ENCODE data around the gene FSIP1.

Gene FSIP1

DNA sequence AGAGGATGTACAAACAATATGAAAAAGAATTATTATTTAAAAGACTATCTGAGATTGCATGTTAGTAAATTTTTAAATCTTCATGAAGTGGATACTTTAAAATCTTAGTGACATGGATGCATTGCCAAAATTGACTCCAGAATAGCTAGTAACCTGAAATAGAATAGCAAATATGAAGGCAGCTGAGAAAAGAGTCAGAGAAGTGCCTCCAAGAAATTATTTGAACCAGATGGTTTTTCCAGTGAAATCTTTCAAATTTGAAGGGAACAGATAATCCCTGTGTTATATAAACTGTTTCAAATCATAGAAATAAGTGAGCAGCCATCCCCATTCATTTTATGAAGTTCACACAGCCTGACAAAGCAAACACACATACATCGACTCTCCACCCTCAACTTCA, 29.6 kb downstream of the FSIP1 start:
- DNase-seq: no peak

GRCh38 chr15:39752246-39752645, 30.4 kb downstream of the FSIP1 start:
- no peak for DNase-seq

DNA sequence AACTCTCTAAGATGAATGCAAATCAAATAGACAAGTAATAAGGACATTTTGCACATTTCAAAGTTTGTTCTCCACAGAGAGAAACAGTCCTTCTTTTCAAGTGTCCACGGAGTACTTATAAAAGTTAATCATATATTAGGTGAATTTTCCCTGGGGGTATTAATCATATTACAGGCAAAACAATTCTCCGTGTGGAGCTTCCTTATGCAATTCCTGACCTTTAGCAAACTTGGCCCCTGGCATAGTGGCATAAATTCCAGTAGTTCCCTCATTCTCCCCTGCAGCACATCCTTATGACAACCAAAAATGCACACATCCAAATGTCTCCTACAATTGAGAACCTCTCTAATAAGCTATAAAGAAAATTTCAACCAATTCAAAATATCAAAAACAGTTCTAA, 34.4 kb downstream of the FSIP1 start:
- DNase-seq: no peak

GRCh38 chr15:39747326-39747725, 35.3 kb downstream of the FSIP1 start:
- peak; percentile 32 for DNase-seq

- DNase-seq: no peak
These were observed 35.8 kb downstream of the FSIP1 start for GRCh38 chr15:39746714-39747276.

DNA sequence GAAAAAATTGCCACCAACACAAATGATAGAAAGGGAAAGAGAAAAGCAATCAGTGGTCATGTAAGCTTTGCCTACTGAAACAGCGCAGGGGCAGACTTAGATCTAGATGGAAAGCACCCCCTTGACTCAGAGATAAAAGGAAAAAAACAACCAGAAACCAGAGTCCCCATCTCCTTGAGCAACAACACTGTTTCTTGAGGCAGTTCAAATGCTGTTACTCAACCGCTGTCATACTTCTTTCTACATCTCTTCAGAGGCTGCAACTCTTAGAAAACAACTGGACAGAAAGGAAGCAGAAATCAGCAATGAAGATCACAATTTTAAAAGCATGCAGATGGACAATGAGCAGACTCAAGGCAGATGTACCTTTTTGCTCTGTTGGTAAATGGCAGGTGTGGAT, 36.5 kb downstream of the FSIP1 start:
- peak; percentile 22 for DNase-seq

- no peak for DNase-seq
These were observed 37.2 kb downstream of the FSIP1 start for GRCh38 chr15:39745415-39745814.

DNA sequence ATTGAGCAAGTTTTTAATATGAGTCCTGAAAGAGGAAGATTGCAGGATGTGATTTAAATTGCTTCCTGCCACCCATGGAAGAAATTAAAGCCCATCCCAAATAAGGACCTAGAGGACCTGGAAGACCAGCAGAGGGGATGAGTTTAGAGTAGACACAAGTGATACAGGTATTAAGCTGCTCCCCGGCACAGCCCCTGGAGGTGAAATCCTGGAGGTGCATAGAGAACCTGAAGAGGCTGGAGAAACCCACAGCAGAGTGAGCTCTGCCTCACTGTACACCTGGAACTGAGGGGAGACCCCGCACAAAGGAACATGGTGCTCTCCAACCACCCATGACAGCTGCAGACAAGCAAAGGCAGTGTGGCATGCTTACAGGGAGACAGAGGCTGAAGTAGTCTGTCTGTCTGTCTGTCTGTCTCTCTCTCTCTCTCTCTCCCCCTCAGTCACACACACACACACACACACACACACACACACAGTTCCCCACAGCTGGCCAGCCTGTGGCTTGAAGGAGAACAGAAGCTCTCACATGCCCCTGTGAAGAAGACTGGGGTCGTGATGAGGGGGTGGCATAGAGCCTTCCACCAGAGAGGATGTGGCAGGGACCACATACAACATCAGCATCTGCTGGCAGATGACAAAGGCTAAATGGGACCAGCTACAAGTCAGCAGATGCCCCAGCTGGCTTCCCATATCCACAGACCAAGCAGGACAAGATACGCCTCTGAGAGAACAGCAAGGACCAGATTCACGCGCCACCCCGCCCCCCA, 38.1 kb downstream of the FSIP1 start:
- DNase-seq: no peak

GRCh38 chr15:39743611-39744010, 39.0 kb downstream of the FSIP1 start:
- DNase-seq: no peak

- DNase-seq: no peak
These were observed 41.4 kb downstream of the FSIP1 start for GRCh38 chr15:39741258-39741657.

DNA sequence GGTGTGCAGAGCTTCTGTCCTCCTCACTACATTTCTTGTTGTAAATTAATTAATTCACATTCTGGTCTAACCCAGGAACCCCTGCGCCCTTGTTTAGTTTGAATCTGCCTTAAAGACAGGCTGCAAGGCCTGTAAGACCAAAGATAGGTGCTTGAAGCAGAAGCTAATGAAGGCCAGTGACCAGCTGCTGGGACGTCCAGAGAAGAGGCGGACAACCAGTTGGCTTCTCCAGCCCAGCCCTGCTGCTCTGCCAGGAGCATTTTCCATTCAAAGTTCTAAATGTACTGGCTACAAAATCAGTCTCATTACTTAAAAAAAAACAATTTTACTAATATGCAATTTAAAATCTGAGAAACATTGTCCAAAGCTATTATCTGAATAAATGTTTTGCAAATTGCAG, 43.6 kb downstream of the FSIP1 start:
- DNase-seq: no peak

- DNase-seq: no peak
These were observed 45.5 kb downstream of the FSIP1 start for GRCh38 chr15:39737196-39737550.

DNA sequence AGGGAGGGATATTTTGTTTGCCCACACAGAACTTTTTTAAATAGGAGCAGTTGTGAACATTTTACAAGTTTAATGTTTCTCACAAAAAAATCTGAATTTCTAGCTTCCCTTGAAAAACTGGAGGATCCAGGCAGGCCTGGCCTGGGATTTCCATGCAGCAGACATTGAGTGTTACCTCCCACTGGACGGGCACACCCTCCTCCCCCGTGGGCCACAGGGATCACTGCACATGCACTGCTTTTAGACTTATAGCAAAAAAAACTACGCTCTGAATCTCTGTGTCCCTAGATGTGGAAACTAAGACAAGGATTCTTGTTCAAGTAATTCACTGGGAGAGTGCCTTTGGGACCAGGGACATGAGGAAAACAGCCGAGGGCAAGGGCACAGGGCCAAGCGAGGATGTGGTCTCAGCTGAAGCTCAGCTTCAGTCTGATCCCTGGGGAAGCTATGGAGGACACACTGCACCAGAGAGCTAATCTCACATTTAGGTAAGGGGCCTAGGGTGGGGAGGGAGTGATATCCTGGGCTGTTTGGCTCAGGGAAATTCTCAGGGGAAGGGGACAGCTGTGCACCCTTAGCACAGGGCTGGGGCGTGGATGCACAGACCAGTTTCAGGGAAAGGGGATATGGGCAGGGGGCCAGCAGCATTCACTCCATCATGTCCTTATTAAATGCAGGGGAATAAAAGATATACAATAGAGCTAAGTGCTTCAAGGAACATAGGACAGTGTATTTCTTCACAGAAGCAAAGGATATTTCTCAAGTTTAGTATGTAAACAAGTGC, 46.0 kb downstream of the FSIP1 start:
- no peak for DNase-seq

- DNase-seq: no peak
These were observed 47.4 kb downstream of the FSIP1 start for GRCh38 chr15:39735120-39735717.

- DNase-seq: no peak
These were observed 51.4 kb downstream of the FSIP1 start for GRCh38 chr15:39731266-39731665.

GRCh38 chr15:39730552-39730951, 52.1 kb downstream of the FSIP1 start:
- no peak for DNase-seq

- no peak for DNase-seq
These were observed 53.1 kb downstream of the FSIP1 start for GRCh38 chr15:39729500-39729899.

- DNase-seq: no peak
These were observed 53.8 kb downstream of the FSIP1 start for GRCh38 chr15:39728845-39729244.

GRCh38 chr15:39721893-39722292, 60.7 kb downstream of the FSIP1 start:
- no peak for DNase-seq

DNA sequence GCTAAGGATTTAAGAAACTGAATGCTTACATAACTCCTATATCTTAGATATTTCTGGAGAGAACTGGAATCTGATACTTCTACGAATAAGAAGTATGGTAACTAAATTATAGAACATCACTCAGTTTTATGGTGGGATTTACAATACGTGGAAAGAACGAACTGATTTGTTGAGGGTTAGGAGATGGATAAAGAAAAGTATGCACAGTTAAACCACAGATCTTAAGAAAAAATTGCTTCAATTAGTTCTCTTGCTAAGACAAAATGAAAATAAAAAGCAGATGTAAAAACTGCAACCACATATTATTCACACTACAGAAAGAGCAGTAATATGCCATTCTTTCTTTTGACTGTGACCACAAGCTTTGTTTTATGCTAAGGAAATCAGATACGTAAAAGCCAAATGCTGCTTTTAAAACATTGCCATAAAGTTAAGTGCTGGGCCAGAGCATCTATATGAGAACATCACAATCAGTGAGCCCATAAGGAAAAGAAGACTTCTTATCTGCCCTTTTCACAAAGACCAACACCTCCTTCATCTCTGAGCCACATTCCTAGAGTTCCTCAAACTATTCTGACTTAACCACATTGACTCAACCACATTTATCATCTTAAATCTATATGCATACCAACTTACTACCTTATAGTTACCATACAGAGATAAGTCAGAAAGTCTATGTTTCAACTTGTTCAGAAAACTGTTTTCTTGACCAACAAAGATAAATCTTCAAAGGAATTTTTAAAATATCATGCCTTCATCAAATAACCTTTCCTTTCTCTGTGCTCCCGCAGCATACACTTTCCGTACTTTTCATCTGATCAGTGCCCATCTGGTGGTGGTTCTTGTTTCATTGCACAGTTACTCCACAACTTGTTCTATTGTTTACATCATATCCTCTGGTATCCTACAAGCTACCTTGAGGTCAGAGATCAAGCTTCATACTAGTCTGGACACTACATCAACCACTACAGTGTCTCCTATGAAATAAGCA, 61.7 kb downstream of the FSIP1 start:
- DNase-seq: peak; percentile 81

DNA sequence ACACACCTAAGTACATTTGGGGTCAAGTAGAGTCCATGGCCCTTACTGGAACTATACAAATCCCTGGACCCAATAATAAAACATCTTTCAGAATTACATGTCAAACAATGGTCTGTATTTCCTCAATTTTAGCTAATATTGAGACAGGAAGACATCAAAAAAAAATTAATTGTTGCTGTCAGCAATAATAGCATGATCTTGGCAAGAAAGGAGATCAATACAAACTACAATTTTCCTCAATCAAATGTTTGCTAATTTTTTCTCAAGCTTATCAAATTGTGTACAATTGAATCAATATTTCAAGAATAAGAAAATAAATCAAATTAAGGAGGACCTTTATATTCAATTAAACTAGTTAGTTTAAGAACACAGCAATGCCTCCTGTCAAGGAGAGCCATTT, 62.6 kb downstream of the FSIP1 start:
- no peak for DNase-seq

DNA sequence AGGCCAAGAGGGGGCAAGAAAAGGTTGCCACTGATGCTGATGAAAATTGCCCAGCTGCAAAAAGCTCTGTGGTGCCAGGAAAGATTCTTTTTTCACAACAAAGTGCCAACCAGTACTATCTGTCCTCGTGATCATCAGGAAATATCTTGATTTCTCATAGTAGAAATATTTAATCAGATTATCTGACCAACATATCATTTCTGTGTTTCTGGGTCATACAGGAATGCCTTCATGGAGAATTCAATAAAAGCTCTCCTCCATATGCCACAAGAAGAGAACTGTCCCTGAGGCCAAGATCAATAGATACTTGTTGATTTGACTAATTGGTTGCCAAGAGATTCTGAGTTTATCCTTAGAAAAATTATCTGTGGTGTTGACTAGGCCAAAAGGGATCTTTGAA, 63.5 kb downstream of the FSIP1 start:
- DNase-seq: no peak

GRCh38 chr15:39717134-39717533, 65.5 kb downstream of the FSIP1 start:
- peak; percentile 21 for DNase-seq

Measured in OCI-M1 (cell line).